Middle frontal gyrus (tissue), 1 donor: ENCODE results near the gene PDCD6IP.
"Not testable (repeated sequence)": the region's sequence is repeated elsewhere in the genome, so short reads cannot be mapped to it uniquely, and the experiment has no call there.

Source experiments
- DNase-seq: peaks from one replicate; pipeline ENCODE4 v3.0.0-alpha.2; 2015; ENCODE audit warnings: low spot score; ENCODE audit errors: extremely low spot score

PDCD6IP gene

GRCh38 chr3:33798418-33799201, at the start of gene PDCD6IP:
Gene PDCD6IP, plus strand, starts transcription at chr3:33798630. Its CDS starts 99 bp downstream, at chr3:33798729.
- peak; percentile 83 for DNase-seq

- no peak for DNase-seq
Measured at GRCh38 chr3:33749546-33750210, 48.8 kb upstream of the PDCD6IP start.

- DNase-seq: no peak
Measured at GRCh38 chr3:33750211-33750548, 48.2 kb upstream of the PDCD6IP start.

- no peak for DNase-seq
Measured at GRCh38 chr3:33751336-33751735, 47.1 kb upstream of the PDCD6IP start.

GRCh38 chr3:33754391-33754790, 44.0 kb upstream of the PDCD6IP start:
- not testable (repeated sequence) for DNase-seq

GRCh38 chr3:33758281-33758680, 40.1 kb upstream of the PDCD6IP start:
- no peak for DNase-seq

- no peak for DNase-seq
Measured at GRCh38 chr3:33758864-33759263, 39.6 kb upstream of the PDCD6IP start.

GRCh38 chr3:33768578-33769330, 29.7 kb upstream of the PDCD6IP start:
- DNase-seq: no peak

GRCh38 chr3:33773637-33774036, 24.8 kb upstream of the PDCD6IP start:
- DNase-seq: no peak

- DNase-seq: no peak
Measured at GRCh38 chr3:33775363-33775762, 23.1 kb upstream of the PDCD6IP start.

GRCh38 chr3:33777996-33778395, 20.4 kb upstream of the PDCD6IP start:
- no peak for DNase-seq

GRCh38 chr3:33779751-33780150, 18.7 kb upstream of the PDCD6IP start:
- DNase-seq: no peak

- not testable (repeated sequence) for DNase-seq
Measured at GRCh38 chr3:33781413-33781812, 17.0 kb upstream of the PDCD6IP start.

GRCh38 chr3:33786565-33787327, 11.7 kb upstream of the PDCD6IP start:
- no peak for DNase-seq

GRCh38 chr3:33787328-33788009, 11.0 kb upstream of the PDCD6IP start:
- DNase-seq: peak; percentile 19

- DNase-seq: no peak
Measured at GRCh38 chr3:33789183-33789954, 9.1 kb upstream of the PDCD6IP start.

GRCh38 chr3:33790091-33790490, 8.3 kb upstream of the PDCD6IP start:
- DNase-seq: no peak

GRCh38 chr3:33791477-33792166, 6.8 kb upstream of the PDCD6IP start:
- DNase-seq: no peak

- no peak for DNase-seq
Measured at GRCh38 chr3:33792167-33792892, 6.1 kb upstream of the PDCD6IP start.
